Measurements from ENCODE around the gene ACRV1. TPM values are rescaled to one million over a fixed set of nuclear protein-coding genes. Genes with fewer than 3 reads are reported as not detected.

The ACRV1 gene
- total and polyA plus RNA-seq, 4 donors = 0.17 to 3.8 (median 2.3) TPM

- WGBS (ENCODE audit: insufficient coverage) = 75% methylated on average over 6 of the region's 6 CpGs
- DNase-seq (ENCODE audit: low read depth in 4 of 6, low spot score in 6 of 6) = no peak
- Histone ChIP-seq H3K36me3 (ENCODE audit: control insufficient read depth, insufficient read depth, low read length) (no peaks in the 10 kb centered on the region), H3K4me1 (ENCODE audit: control insufficient read depth, insufficient read depth, low read length) (peaks cover 3% of the 10 kb centered on the region), H3K4me3 (ENCODE audit: low read depth, low read length) (no peak overlapping the region), H3K27me3 (ENCODE audit: control insufficient read depth, insufficient read depth, low read length) (no peaks in the 10 kb centered on the region), H3K9me3 (ENCODE audit: control insufficient read depth, insufficient read depth, low read length) (no peaks in the 10 kb centered on the region), H3K27ac (ENCODE audit: low read depth, low read length) (no peak overlapping the region)
These were observed 8.7 kb upstream of the ACRV1 start for GRCh38 chr11:125689274-125689859.

GRCh38 chr11:125688632-125689031, 8.0 kb upstream of the ACRV1 start:
- H3K36me3 ChIP-seq (ENCODE audit: control insufficient read depth, insufficient read depth, low read length) = no peaks in the 10 kb centered on the region
- no peak for DNase-seq (ENCODE audit: low read depth in 4 of 6, low spot score in 6 of 6)
- no peak overlapping the region for H3K27ac ChIP-seq (ENCODE audit: low read depth, low read length)
- no peaks in the 10 kb centered on the region for H3K9me3 ChIP-seq (ENCODE audit: control insufficient read depth, insufficient read depth, low read length)
- H3K4me3 ChIP-seq (ENCODE audit: low read depth, low read length) = no peak overlapping the region
- H3K4me1 ChIP-seq (ENCODE audit: control insufficient read depth, insufficient read depth, low read length) = peaks cover 3% of the 10 kb centered on the region
- no peaks in the 10 kb centered on the region for H3K27me3 ChIP-seq (ENCODE audit: control insufficient read depth, insufficient read depth, low read length)
- 97% methylated on average over 3 of the region's 3 CpGs for WGBS (ENCODE audit: insufficient coverage)

- Histone ChIP-seq H3K4me3 (ENCODE audit: low read depth, low read length) (no peak overlapping the region), H3K36me3 (ENCODE audit: control insufficient read depth, insufficient read depth, low read length) (no peaks in the 10 kb centered on the region), H3K27me3 (ENCODE audit: control insufficient read depth, insufficient read depth, low read length) (no peaks in the 10 kb centered on the region), H3K27ac (ENCODE audit: low read depth, low read length) (no peak overlapping the region), H3K4me1 (ENCODE audit: control insufficient read depth, insufficient read depth, low read length) (peaks cover 3% of the 10 kb centered on the region), H3K9me3 (ENCODE audit: control insufficient read depth, insufficient read depth, low read length) (no peaks in the 10 kb centered on the region)
- WGBS (ENCODE audit: insufficient coverage) = 86% methylated on average over 8 of the region's 11 CpGs
- no peak for DNase-seq (ENCODE audit: low read depth in 4 of 6, low spot score in 6 of 6)
These were observed 7.4 kb upstream of the ACRV1 start for GRCh38 chr11:125688066-125688465.

GRCh38 chr11:125685228-125685627, 4.6 kb upstream of the ACRV1 start:
- Histone ChIP-seq H3K27me3 (ENCODE audit: control insufficient read depth, insufficient read depth, low read length) (no peaks in the 10 kb centered on the region), H3K4me3 (ENCODE audit: low read depth, low read length) (no peak overlapping the region), H3K27ac (ENCODE audit: low read depth, low read length) (no peak overlapping the region), H3K36me3 (ENCODE audit: control insufficient read depth, insufficient read depth, low read length) (no peaks in the 10 kb centered on the region), H3K4me1 (ENCODE audit: control insufficient read depth, insufficient read depth, low read length) (peaks cover 3% of the 10 kb centered on the region), H3K9me3 (ENCODE audit: control insufficient read depth, insufficient read depth, low read length) (no peaks in the 10 kb centered on the region)
- DNase-seq (ENCODE audit: low read depth in 4 of 6, low spot score in 6 of 6) = no peak
- WGBS (ENCODE audit: insufficient coverage) = 88% methylated on average over 9 of the region's 9 CpGs

GRCh38 chr11:125679837-125680236, 810 bp downstream of the ACRV1 start:
- WGBS (ENCODE audit: insufficient coverage) = no CpG with 5 or more reads among the region's 2 CpGs
- no peak overlapping the region for H3K27ac ChIP-seq (ENCODE audit: low read depth, low read length)

GRCh38 chr11:125679397-125679796, 1.2 kb downstream of the ACRV1 start:
- Histone ChIP-seq H3K4me1 (ENCODE audit: control insufficient read depth, insufficient read depth, low read length) (no peaks in the 10 kb centered on the region), H3K4me3 (ENCODE audit: low read depth, low read length) (no peak overlapping the region), H3K9me3 (ENCODE audit: control insufficient read depth, insufficient read depth, low read length) (no peaks in the 10 kb centered on the region), H3K36me3 (ENCODE audit: control insufficient read depth, insufficient read depth, low read length) (no peaks in the 10 kb centered on the region), H3K27me3 (ENCODE audit: control insufficient read depth, insufficient read depth, low read length) (no peaks in the 10 kb centered on the region), H3K27ac (ENCODE audit: low read depth, low read length) (no peak overlapping the region)
- no peak for DNase-seq (ENCODE audit: low read depth in 4 of 6, low spot score in 6 of 6)
- WGBS (ENCODE audit: insufficient coverage) = no CpG with 5 or more reads among the region's 4 CpGs

More at GRCh38 chr11:125679837-125680236, 810 bp downstream of the ACRV1 start:
- H3K9me3 ChIP-seq (ENCODE audit: control insufficient read depth, insufficient read depth, low read length) = no peaks in the 10 kb centered on the region
- H3K4me1 ChIP-seq (ENCODE audit: control insufficient read depth, insufficient read depth, low read length) = no peaks in the 10 kb centered on the region
- H3K4me3 ChIP-seq (ENCODE audit: low read depth, low read length) = no peak overlapping the region
- no peaks in the 10 kb centered on the region for H3K36me3 ChIP-seq (ENCODE audit: control insufficient read depth, insufficient read depth, low read length)
- no peak for DNase-seq (ENCODE audit: low read depth in 4 of 6, low spot score in 6 of 6)
- no peaks in the 10 kb centered on the region for H3K27me3 ChIP-seq (ENCODE audit: control insufficient read depth, insufficient read depth, low read length)

- H3K27ac ChIP-seq (ENCODE audit: low read depth, low read length) = no peak overlapping the region
- no CpG with 5 or more reads among the region's 2 CpGs for WGBS (ENCODE audit: insufficient coverage)
These were observed 5.5 kb downstream of the ACRV1 start for GRCh38 chr11:125675196-125675595.

GRCh38 chr11:125674210-125674609, 6.4 kb downstream of the ACRV1 start:
- Histone ChIP-seq H3K27me3 (ENCODE audit: control insufficient read depth, insufficient read depth, low read length) (no peaks in the 10 kb centered on the region), H3K4me1 (ENCODE audit: control insufficient read depth, insufficient read depth, low read length) (no peaks in the 10 kb centered on the region), H3K36me3 (ENCODE audit: control insufficient read depth, insufficient read depth, low read length) (no peaks in the 10 kb centered on the region), H3K27ac (ENCODE audit: low read depth, low read length) (no peak overlapping the region), H3K4me3 (ENCODE audit: low read depth, low read length) (no peak overlapping the region), H3K9me3 (ENCODE audit: control insufficient read depth, insufficient read depth, low read length) (no peaks in the 10 kb centered on the region)
- WGBS (ENCODE audit: insufficient coverage) = 93% methylated on average over 1 of the region's 2 CpGs
- DNase-seq (ENCODE audit: low read depth in 4 of 6, low spot score in 6 of 6) = no peak

More at GRCh38 chr11:125675196-125675595, 5.5 kb downstream of the ACRV1 start:
- Histone ChIP-seq H3K36me3 (ENCODE audit: control insufficient read depth, insufficient read depth, low read length) (no peaks in the 10 kb centered on the region), H3K4me1 (ENCODE audit: control insufficient read depth, insufficient read depth, low read length) (no peaks in the 10 kb centered on the region), H3K9me3 (ENCODE audit: control insufficient read depth, insufficient read depth, low read length) (no peaks in the 10 kb centered on the region), H3K4me3 (ENCODE audit: low read depth, low read length) (no peak overlapping the region), H3K27me3 (ENCODE audit: control insufficient read depth, insufficient read depth, low read length) (no peaks in the 10 kb centered on the region)
- no peak for DNase-seq (ENCODE audit: low read depth in 4 of 6, low spot score in 6 of 6)

GRCh38 chr11:125671561-125671960, 9.1 kb downstream of the ACRV1 start:
- Histone ChIP-seq H3K36me3 (ENCODE audit: control insufficient read depth, insufficient read depth, low read length) (no peaks in the 10 kb centered on the region), H3K27me3 (ENCODE audit: control insufficient read depth, insufficient read depth, low read length) (no peaks in the 10 kb centered on the region), H3K4me3 (ENCODE audit: low read depth, low read length) (no peak overlapping the region), H3K27ac (ENCODE audit: low read depth, low read length) (no peak overlapping the region), H3K9me3 (ENCODE audit: control insufficient read depth, insufficient read depth, low read length) (no peaks in the 10 kb centered on the region), H3K4me1 (ENCODE audit: control insufficient read depth, insufficient read depth, low read length) (no peaks in the 10 kb centered on the region)
- DNase-seq (ENCODE audit: low read depth in 4 of 6, low spot score in 6 of 6) = no peak
- WGBS (ENCODE audit: insufficient coverage) = no CpG with 5 or more reads among the region's 2 CpGs

- H3K27ac ChIP-seq (ENCODE audit: low read depth, low read length) = no peak overlapping the region
- no peak overlapping the region for H3K4me3 ChIP-seq (ENCODE audit: low read depth, low read length)
- H3K9me3 ChIP-seq (ENCODE audit: control insufficient read depth, insufficient read depth, low read length) = peaks cover 4% of the 10 kb centered on the region
- H3K27me3 ChIP-seq (ENCODE audit: control insufficient read depth, insufficient read depth, low read length) = no peaks in the 10 kb centered on the region
- no CpG with 5 or more reads among the region's 1 CpG for WGBS (ENCODE audit: insufficient coverage)
- DNase-seq (ENCODE audit: low read depth in 4 of 6, low spot score in 6 of 6) = no peak
- H3K4me1 ChIP-seq (ENCODE audit: control insufficient read depth, insufficient read depth, low read length) = no peaks in the 10 kb centered on the region
- H3K36me3 ChIP-seq (ENCODE audit: control insufficient read depth, insufficient read depth, low read length) = no peaks in the 10 kb centered on the region
These were observed 10.5 kb downstream of the ACRV1 start for GRCh38 chr11:125670172-125670571.

Measured in spinal cord (tissue), 10 donors.